ENCODE results near the gene CELF4.
"Not testable (repeated sequence)": the region's sequence is repeated elsewhere in the genome, so short reads cannot be mapped to it uniquely, and the experiment has no call there.

The CELF4 gene

GRCh38 chr18:37491526-37491925, 74.1 kb downstream of the CELF4 start:
- DNase-seq: no peak

GRCh38 chr18:37489998-37490397, 75.6 kb downstream of the CELF4 start:
- no peak for DNase-seq

GRCh38 chr18:37489011-37489410, 76.6 kb downstream of the CELF4 start:
- no peak for DNase-seq

- DNase-seq: no peak
These were observed 78.2 kb downstream of the CELF4 start for GRCh38 chr18:37487400-37487867.

GRCh38 chr18:37486848-37487247, 78.8 kb downstream of the CELF4 start:
- DNase-seq: no peak

GRCh38 chr18:37484983-37485834, 80.4 kb downstream of the CELF4 start:
- no peak for DNase-seq

GRCh38 chr18:37483984-37484819, 81.4 kb downstream of the CELF4 start:
- DNase-seq: no peak

- no peak for DNase-seq
These were observed 82.2 kb downstream of the CELF4 start for GRCh38 chr18:37483221-37483971.

GRCh38 chr18:37482433-37482832, 83.2 kb downstream of the CELF4 start:
- no peak for DNase-seq

GRCh38 chr18:37482002-37482401, 83.6 kb downstream of the CELF4 start:
- DNase-seq: no peak

GRCh38 chr18:37481491-37481890, 84.1 kb downstream of the CELF4 start:
- no peak for DNase-seq

- DNase-seq: no peak
These were observed 84.5 kb downstream of the CELF4 start for GRCh38 chr18:37481072-37481471.

GRCh38 chr18:37476611-37477295, 88.8 kb downstream of the CELF4 start:
- DNase-seq: no peak

GRCh38 chr18:37476182-37476581, 89.4 kb downstream of the CELF4 start:
- DNase-seq: no peak

- no peak for DNase-seq
These were observed 92.3 kb downstream of the CELF4 start for GRCh38 chr18:37473195-37473840.

GRCh38 chr18:37471637-37472036, 94.0 kb downstream of the CELF4 start:
- DNase-seq: no peak

GRCh38 chr18:37470986-37471385, 94.6 kb downstream of the CELF4 start:
- DNase-seq: no peak

- no peak for DNase-seq
These were observed 98.5 kb downstream of the CELF4 start for GRCh38 chr18:37467002-37467662.

GRCh38 chr18:37465958-37466357, 99.6 kb downstream of the CELF4 start:
- no peak for DNase-seq

- DNase-seq: no peak
These were observed 101.3 kb downstream of the CELF4 start for GRCh38 chr18:37464257-37464656.

- DNase-seq: not testable (repeated sequence)
These were observed 104.3 kb downstream of the CELF4 start for GRCh38 chr18:37461329-37461728.

All from T-helper 9 cell (primary cell).